ENCODE measurements around the gene MAP3K15.

MAP3K15 gene

DNA sequence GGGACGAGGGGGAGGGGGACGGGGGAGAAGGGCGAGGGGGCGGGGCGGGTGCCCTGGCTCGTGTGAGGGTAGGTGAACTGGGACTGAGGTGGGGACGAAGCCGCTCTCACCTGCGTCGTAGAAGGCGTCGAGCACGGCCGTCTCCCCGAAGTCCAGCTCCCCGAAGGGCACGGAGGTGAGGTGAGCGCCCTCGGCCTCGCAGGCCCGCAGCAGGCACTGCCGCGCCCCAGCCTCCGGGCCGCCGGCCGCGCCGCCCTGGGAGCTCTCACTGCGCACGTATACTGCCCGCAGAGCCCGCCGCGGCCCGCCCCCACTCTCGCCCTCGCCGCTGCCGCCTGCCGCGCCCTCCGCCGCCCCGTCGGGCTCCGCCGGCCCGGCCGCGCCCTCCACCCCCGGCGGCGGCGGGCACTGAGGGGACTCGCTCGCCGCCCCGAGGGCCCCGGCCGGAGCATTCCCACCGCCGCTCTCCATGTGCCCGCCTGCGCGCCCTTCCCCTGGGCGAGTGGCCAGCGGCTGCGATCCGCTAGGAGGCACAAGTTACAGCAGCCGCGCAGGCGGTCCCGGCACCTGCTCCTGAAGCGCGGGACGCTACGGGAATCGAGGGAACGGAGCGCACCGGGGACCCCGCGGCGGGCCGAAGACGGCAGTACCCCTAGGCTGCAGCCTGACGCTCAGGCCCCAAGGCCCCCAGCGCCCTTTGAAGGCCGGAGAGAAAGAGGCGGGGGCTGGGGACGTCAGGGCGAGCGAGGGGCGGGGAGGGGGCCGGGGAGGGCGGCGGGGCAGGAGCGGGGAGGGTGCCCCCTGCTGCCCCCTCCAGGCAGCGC is at the start of gene MAP3K15:
Gene MAP3K15 (minus strand): TSS at position 718 of the 824 bp plus-strand sequence. CDS start 247 bp downstream, at position 471.
- DNase-seq (ENCODE audit: low spot score), result no peak

- no peak for DNase-seq (ENCODE audit: low spot score)
These were observed 49.3 kb upstream of the MAP3K15 start for GRCh38 chrX:19564606-19565005.

DNA sequence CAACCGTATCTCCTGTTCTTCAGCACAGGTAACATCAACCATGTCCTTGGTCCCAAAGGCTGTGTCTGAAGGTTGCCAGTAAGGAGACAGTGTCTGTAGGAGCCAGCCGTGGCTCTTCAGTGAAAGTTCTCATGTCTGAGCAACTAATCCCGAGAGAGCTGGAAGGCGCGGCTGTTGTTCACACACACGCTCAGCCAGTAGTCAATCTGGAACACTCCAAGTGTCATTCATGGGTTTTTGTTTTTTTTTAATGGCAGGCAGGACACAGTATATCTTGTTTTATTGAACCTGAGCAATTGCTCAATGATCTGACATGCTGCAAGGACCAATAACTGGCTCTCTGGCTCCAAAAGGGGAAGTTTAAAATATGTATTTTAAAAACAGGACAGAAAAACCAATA is 48.4 kb upstream of the MAP3K15 start:
- no peak for DNase-seq (ENCODE audit: low spot score)

DNA sequence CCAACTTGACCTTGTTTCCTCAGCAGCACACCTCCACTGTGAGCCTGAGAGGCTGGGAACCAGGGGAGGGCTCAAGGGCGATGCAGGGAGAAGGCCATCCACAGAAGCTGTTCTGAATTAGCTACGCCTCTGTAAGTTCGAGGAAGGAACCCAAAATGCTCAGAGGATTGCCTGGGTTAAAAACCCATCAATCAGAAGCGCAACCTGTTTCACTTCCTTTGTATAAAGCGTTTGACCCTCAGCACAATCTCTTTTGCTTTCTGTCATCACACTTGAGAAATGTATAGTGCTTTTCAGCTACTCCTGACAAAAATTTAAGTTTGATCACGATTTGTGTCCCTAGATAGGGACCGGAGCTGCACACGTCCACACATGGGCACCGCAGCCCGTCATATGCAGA is 48.0 kb upstream of the MAP3K15 start:
- DNase-seq (ENCODE audit: low spot score), result no peak

- no peak for DNase-seq (ENCODE audit: low spot score)
These were observed 45.3 kb upstream of the MAP3K15 start for GRCh38 chrX:19560611-19561010.

DNA sequence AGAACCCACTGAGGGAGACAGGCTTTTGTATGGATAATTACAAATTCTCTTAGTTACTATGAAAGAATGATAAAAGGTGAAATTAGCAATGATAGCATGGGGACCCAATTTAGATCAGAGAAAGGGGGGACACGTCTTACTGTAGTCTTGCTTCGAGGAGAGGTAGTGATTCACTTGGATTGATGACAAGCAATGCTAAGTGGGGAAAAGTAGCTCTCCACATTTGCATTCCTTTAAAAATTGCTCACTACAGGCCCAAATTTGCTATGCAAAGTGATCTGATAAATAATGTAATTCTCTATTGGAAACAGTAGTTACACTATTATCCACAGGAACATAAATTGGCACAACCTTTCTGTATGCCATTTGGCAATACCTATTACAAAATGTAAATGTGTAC is 42.5 kb upstream of the MAP3K15 start:
- no peak for DNase-seq (ENCODE audit: low spot score)

DNA sequence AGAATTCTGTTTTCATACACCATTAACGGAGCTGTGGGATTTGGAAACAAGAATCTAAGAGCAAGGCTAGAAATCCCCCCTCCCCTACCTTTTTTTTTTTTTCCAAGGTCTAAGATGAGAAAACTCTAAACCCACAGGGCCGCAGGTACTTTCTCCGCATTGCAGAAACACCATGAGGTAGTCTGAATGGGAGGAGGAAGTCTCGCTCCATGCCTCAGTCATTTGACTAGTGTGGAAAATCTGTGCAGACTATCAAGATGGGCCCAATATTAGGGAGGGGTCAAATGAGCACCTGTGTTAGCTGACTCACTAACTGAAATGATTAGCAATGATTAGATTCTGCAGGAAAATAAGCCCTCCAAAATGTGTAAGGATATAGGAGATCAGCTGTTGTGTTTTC is 40.9 kb upstream of the MAP3K15 start:
- DNase-seq (ENCODE audit: low spot score), result no peak

- no peak for DNase-seq (ENCODE audit: low spot score)
These were observed 40.4 kb upstream of the MAP3K15 start for GRCh38 chrX:19555683-19556082.

DNA sequence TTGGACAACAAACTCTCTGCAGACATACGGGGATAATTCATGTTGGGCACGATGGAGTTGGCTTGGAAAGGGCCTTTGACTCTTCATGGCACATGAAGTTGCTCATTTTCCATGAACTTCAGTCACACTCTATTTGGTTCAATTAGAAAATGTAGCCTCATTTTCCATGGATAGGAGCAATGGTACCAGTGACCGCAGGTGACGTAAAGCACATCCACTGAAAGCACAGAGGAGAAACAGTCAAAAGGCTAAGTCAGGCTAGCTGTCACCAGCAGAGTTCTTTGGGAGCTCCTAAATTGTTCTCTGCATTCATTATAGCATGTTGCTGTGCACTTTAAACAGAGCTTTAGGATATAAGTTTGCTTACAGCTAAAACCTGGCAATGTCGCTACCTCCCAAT is 39.9 kb upstream of the MAP3K15 start:
- DNase-seq (ENCODE audit: low spot score), result no peak

GRCh38 chrX:19554786-19555185 is 39.5 kb upstream of the MAP3K15 start:
- no peak for DNase-seq (ENCODE audit: low spot score)

GRCh38 chrX:19552793-19553192 is 37.5 kb upstream of the MAP3K15 start:
- DNase-seq (ENCODE audit: low spot score), result no peak

- no peak for DNase-seq (ENCODE audit: low spot score)
These were observed 34.5 kb upstream of the MAP3K15 start for GRCh38 chrX:19549838-19550237.

DNA sequence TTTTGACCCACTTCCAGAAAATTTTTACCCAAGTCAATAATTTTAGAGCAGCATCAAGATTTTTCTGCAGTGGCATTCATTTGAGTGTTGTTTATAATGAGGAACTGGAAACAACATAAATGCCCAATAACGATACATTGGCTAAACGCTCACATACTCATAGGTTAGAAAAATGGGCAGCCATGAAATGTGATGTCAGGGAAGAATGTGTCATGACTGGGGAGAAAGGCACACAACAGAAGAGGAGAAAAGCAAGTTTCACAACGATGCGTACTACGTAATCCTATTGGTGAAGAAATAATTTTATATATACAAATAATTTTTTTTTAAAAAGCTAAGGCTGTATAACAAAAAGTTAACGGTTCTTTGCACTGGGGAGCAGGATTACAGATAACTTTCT is 33.6 kb upstream of the MAP3K15 start:
- no peak for DNase-seq (ENCODE audit: low spot score)

DNA sequence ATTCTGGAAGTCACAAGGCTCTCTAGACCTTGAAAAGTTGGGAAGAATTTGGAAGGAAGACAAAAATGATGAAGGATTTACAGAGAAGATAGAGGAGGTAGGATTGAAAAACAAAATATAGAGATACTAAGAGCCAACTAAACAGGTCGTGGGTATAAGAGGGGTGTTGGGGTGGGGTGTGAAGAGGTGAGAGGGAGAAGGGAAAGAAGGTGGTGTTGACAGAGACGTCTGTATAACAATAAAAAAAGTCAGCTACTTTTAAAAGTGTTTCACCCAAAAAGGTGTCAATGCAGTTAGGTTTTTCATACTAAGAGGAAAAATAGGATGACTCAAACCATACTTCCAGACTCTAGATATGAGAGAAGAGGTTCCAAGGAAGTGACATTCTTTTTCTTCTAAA is 33.0 kb upstream of the MAP3K15 start:
- DNase-seq (ENCODE audit: low spot score), result no peak

GRCh38 chrX:19545651-19546050 is 30.3 kb upstream of the MAP3K15 start:
- no peak for DNase-seq (ENCODE audit: low spot score)

DNA sequence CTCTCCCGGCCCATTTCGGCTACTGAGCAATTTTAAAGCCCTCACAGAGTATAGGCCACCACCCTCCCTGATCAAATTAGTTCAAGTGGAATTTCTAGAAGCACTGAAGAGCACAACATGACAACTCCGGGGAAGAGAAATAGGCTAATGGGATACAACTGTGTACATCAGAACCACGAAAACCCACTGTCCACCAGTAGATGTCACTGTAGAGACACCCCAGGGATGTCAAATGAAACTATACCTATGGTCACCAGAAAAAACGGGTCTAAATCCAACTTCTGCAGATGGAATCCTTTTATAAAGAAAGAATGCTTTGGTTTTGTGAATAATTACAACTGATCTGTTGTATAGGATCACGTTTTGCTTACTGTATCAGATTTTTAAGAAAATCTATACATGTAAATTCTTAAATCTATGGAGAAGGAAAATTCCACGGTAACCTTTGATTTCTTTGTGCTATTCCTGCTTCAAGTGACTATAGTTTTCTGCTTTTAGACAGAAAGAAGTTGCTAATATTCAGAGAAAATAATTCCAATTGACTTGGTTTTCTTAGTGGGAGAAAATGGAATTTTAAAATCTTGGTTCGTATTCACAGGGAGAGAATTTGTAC is 29.5 kb upstream of the MAP3K15 start:
- DNase-seq (ENCODE audit: low spot score), result no peak

DNA sequence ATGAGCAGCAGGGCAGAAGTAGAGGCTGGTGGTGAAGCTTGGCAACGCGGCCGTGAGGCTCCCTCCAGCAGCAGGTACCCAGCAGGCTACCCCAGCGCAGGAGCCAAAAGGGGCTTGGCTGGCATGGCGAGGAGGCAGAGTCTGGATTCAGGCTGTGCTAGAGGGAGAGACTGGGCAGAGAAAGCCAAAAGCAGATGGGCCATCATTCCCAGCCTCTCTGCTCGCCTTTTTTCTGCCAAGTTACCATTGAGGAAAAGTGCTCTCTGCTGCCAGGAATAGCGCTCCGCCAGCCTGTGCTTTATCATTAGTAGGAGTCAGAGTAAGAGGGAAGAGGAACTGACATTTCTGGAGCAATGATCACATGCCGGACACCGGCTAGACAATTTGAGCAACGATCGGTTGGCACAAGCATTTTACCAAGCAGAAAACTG is 28.7 kb upstream of the MAP3K15 start:
- DNase-seq (ENCODE audit: low spot score), result no peak

DNA sequence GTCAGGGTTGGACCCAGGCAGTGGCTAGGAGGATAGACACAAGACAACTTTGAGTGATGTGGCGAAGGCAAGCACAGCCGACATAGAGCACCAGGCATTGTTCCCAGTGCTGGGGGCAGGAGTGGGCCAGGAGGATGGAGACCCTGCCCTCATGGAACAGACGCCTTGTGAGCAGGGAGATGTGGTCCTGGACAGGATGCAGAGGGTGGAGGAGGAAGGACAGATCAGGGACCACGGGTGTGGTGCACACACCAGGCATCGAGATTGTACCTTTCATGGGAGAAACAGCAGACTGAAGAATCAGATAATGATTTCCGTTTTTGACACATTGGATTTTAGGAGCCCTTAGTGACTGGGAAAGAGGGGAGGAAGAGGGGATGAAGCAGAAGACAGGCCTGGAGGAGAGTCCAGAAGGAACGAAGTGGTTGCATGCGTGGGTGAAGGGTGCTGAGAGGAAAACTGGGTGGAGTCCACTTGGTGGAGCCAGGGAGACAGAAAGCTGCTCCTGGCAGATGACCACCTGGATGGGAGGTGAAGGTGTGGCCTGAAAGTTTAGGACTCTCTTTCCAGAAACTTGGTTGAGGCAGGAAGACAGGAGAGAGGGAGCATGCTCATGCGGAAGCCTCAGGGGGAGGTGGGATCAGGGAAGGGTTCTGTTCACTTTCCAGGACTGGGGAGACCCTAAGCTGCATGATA is 27.9 kb upstream of the MAP3K15 start:
- no peak for DNase-seq (ENCODE audit: low spot score)

DNA sequence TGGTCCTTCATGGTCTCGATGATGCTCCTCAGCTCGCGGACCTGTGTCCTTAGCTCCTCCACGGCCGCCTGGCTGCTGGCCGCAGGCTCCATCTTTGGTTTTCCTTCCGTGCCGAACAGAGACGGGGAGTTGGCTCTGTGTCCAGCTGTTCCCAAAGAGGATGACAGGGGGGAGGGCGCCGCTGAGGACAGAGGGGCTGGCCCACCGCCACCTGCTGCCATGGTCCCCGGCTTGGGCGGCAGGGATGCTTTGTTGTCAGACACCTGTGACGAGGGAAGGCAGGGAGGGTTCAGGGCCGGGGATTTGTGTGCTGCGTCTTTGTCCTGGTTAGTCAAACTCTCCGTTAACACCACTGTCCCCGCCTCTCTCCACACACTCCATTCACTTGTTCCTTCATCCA is 26.6 kb upstream of the MAP3K15 start:
- DNase-seq (ENCODE audit: low spot score), result no peak

DNA sequence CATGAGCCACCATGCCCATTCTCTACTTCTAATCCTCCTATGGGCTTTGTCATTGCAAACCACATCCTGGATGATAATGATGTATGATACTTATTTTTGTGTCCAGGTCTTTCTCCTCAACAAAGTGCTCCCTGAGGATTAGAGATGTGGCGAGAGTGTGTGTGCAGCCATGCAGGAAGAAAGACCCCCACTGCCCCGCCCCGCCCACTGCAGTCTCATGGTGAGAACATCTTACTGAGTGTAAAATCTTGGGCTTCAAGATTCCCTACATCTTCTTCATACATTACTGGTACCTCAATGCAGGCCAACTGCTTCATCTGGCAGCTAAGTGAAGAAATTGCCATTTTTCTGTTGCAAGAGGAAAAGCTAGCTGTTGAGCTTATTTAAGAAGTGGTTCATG is 25.9 kb upstream of the MAP3K15 start:
- no peak for DNase-seq (ENCODE audit: low spot score)

- DNase-seq (ENCODE audit: low spot score), result no peak
These were observed 24.8 kb upstream of the MAP3K15 start for GRCh38 chrX:19540076-19540475.

DNA sequence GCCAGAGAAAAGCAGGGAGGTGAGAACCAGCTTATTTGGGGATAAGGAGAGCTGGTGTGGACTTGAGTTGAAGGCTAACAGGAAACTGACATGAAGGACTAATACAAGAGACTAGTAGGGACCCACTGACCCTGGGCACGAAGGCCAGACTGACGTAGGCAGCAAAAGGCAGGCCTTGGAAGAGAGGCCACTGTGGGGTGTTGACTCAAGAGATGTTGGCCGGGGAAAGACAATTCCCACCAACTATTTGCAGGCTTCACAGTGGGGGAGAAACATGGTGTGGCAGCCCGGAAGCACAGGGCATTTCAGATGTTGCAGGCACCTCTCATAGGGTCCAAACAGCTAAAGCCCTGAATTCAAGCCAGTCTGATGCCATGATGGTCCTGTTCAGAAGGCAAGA is 24.4 kb upstream of the MAP3K15 start:
- no peak for DNase-seq (ENCODE audit: low spot score)

DNA sequence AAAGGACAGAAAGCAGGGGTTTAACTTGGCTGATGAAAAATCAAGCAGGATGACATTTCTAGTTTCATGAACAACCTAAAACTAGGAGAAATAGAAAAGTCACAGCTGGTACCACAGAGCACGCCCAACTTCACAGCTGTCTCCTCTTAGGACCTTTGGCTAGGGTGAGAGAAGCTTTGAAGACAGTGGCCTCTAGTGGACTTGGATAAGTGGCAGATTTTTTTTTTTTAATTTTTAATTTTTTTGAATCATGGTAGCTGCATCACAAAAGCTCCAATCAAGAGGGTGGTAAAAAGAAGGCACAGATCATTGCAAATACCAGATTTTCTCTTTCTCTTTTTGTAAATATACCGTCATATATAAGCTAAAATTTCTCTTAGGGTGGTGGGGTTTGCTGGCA is 20.2 kb upstream of the MAP3K15 start:
- no peak for DNase-seq (ENCODE audit: low spot score)
